GM12874 (cell line): ENCODE data around the gene BMPER.

Source experiments
- CTCF ChIP-seq: IDR thresholded peaks from 2 replicates; pipeline ENCODE4 v1.5.1; 2011; ENCODE audit warnings: low read depth, mild to moderate bottlenecking, control low read depth, low read length, moderate library complexity; ENCODE audit not compliant: insufficient read depth

BMPER gene

GRCh38 chr7:34016876-34017275, 111.5 kb downstream of the BMPER start:
- TF ChIP-seq CTCF: no peak

GRCh38 chr7:34019301-34019790, 114.0 kb downstream of the BMPER start:
- TF ChIP-seq CTCF: no peak

- no peak for TF ChIP-seq CTCF
Measured at GRCh38 chr7:34022626-34023025, 117.3 kb downstream of the BMPER start.

- TF ChIP-seq CTCF: no peak
Measured at GRCh38 chr7:34025600-34025999, 120.3 kb downstream of the BMPER start.

GRCh38 chr7:34026481-34027190, 121.3 kb downstream of the BMPER start:
- TF ChIP-seq CTCF: no peak

GRCh38 chr7:34031156-34031555, 125.8 kb downstream of the BMPER start:
- no peak for TF ChIP-seq CTCF

GRCh38 chr7:34034728-34035127, 129.4 kb downstream of the BMPER start:
- no peak for TF ChIP-seq CTCF
